Stimulated activated CD4-positive, alpha-beta T cell treated with anti-CD3 and anti-CD28 coated beads, Interleukin-4, amount 100 ng/mL, for 48 hours (primary cell): ENCODE results near the gene PDK2.

Experiments used
- DNase-seq, 2 donors: peaks; one replicate each; pipeline ENCODE4 v3.0.0-alpha.2; 2020; ENCODE audit warnings: low read depth in 2 of 2

Gene PDK2

DNA sequence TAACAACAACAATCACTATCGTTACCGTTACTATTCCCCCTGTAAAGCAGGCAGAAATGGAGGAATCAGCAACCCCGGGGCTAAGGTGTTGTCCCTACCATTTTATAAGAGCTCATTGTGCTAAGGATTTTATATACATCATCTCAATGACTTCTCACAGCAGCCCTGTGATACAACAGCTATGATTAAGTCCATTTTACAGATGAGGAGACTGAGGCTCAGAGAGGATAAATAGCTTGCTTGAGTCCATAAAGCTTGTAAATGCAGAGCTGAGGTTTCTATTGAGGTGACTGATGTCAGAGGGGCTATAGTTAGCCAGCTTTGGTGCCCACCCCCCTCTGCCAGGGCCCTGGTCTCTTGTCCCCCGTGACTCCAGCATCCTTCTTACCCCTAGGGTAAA is 16.7 kb upstream of the PDK2 start:
- DNase-seq, result no peak

DNA sequence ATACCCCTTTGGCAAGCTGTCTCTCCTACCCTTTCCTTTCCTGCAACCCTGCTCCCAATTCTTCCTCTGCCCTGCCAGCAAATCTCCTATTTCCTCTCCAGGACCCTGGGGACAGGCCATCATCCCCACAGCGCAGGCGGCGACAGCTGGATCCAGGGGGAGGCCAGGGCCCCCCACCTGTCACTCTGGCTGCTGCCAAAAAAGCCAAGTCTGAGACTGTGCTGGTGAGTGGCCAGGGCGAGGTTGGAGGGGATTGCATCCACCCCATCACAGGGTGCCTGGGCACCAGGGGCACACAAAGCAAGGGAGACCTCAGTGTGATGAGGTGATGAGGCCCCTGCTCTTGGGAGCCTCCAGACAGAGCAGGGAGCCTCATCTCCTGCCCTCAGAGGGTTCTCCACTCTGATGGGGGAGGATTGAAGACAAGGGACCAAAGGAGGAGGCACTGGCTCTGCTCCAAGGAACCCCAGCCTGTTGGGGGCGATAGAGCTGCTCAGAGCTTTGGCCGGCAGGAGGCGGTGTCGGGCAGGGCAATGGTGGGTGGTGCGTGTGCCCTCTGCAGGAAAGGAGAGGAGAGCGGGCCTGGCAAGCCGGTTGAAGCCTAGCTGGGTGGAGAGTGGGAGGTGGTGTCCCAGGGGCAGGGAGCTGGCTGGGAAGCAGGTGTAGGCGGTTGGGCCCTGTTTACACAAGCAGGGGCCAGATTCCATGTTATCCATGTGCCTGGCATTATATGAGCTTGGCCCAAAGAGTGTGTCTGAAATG is 15.6 kb upstream of the PDK2 start:
- DNase-seq, result no peak

DNA sequence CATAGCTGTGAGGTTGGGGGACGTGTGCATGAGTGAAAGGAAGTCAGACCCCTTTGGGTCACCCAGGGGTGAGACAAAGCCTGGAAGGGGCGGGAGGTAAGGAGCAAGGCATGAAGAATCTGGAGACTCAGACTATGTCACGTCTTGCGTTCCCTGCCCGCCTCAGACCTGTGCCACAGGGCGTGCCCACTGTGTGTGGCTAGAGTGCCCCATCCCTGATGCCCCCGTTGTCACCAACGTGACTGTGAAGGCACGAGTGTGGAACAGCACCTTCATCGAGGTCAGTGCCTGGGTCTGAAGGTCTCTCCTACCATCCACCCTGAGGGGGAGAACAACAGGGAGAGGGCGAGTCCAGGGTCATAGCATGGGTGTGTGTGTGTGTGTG is 15.1 kb upstream of the PDK2 start:
- DNase-seq, result no peak

DNA sequence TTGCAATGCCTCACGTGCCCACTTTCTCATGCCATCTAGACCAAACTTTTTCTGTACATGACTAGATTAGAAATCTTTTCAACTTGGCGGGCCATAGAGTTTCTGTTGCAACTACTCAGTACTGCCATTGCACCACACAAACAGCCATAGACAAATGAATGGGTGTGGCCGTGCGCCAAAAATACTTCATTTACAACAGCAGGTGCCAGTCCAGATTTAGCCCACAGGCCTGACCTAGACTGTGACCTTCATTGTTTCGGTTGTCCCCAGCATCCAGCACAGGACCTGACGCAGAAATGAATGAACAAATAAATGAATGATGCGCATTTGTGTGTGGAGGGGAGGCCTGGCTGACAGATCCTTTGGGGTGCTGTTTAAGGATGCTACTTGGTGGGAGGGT is 14.3 kb upstream of the PDK2 start:
- no peak for DNase-seq

DNA sequence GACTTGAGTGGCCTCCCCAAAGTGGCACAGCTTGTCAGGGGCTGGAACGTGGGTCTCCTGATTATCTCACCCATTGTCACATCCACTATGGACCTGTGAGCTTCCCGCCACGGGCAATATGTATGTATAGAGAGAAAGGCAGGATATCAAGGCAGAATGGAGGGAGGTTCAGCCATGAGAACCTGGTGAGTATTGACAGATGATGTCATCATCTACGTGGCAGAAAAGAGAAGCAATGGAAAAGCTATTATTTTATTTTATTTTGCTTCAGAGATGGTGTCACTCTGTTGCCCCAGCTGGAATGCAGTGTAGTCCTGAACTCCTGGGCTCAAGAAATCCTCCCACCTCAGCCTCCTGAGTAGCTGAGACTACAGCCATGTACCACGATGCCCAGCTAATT is 13.4 kb upstream of the PDK2 start:
- DNase-seq, result no peak

DNA sequence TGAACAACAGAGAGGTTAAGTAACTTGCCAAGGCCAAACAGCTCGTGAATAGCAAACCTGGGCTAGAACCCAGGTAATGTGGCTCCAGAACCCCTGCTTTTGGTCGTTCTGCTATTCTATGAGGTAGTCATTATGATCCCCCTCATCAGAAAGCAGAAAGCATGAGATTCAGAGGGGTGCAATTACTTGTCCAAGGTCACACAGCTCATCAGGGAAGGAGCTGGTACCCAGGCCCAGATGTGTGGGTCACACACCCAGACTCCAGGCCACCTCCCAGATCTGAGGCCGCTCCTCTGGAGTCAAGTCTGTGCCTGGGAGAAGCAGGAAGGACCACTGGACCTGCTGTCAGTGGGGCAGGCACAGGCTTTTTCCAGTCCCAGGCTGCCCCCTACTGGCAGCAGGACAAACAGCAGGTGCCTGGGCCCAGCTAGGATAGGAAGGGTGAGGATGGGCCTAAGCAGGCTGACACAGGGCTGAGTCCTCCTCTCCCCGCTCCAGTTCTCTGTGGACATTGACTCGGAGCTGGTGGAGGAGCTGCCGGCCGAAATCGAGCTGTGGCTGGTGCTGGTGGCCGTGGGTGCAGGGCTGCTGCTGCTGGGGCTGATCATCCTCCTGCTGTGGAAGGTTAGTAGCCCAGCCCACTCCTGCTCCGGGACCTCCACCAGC is 7.8 kb upstream of the PDK2 start:
- DNase-seq, result peak; percentile 68 to 75

DNA sequence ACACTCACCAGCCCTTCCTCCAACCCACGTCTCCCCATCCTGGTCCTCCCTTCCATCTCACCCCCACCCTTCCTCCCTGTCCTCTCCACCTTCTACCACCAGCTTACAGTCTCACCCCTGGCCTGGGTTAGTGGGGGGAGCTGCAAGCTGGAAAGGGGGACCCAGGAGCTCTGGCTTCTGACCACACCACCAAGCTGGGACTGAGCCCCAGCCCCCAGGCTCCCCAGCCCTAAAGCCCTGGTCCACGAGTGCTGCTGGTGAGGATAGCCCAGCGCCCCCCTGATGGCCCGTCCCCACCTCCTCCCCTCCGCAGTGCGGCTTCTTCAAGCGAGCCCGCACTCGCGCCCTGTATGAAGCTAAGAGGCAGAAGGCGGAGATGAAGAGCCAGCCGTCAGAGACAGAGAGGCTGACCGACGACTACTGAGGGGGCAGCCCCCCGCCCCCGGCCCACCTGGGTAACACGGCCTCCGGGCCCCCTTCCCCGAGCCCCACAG is 7.2 kb upstream of the PDK2 start:
- no peak for DNase-seq

DNA sequence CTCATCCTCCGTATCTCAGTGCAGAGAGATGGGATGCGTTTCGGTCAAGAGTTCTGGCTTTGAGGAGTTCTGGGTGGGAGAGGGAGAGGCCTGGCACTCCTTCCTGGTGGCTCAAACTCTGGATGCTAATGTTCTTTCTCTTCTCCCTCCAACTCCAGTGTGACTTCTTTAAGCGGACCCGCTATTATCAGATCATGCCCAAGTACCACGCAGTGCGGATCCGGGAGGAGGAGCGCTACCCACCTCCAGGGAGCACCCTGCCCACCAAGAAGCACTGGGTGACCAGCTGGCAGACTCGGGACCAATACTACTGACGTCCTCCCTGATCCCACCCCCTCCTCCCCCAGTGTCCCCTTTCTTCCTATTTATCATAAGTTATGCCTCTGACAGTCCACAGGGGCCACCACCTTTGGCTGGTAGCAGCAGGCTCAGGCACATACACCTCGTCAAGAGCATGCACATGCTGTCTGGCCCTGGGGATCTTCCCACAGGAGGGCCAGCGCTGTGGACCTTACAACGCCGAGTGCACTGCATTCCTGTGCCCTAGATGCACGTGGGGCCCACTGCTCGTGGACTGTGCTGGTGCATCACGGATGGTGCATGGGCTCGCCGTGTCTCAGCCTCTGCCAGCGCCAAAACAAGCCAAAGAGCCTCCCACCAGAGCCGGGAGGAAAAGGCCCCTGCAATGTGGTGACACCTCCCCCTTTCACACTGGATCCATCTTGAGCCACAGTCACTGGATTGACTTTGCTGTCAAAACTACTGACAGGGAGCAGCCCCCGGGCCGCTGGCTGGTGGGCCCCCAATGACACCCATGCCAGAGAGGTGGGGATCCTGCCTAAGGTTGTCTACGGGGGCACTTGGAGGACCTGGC is 6.0 kb upstream of the PDK2 start:
- no peak for DNase-seq

DNA sequence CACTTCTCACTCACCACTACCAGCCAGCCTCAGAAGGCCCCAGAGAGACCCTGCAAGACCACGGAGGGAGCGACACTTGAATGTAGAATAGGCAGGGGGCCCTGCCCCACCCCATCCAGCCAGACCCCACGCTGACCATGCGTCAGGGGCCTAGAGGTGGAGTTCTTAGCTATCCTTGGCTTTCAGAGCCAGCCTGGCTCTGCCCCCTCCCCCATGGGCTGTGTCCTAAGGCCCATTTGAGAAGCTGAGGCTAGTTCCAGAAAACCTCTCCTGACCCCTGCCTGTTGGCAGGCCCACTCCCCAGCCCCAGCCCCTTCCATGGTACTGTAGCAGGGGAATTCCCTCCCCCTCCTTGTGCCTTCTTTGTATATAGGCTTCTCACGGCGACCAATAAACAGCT is 5.1 kb upstream of the PDK2 start:
- DNase-seq, result no peak

DNA sequence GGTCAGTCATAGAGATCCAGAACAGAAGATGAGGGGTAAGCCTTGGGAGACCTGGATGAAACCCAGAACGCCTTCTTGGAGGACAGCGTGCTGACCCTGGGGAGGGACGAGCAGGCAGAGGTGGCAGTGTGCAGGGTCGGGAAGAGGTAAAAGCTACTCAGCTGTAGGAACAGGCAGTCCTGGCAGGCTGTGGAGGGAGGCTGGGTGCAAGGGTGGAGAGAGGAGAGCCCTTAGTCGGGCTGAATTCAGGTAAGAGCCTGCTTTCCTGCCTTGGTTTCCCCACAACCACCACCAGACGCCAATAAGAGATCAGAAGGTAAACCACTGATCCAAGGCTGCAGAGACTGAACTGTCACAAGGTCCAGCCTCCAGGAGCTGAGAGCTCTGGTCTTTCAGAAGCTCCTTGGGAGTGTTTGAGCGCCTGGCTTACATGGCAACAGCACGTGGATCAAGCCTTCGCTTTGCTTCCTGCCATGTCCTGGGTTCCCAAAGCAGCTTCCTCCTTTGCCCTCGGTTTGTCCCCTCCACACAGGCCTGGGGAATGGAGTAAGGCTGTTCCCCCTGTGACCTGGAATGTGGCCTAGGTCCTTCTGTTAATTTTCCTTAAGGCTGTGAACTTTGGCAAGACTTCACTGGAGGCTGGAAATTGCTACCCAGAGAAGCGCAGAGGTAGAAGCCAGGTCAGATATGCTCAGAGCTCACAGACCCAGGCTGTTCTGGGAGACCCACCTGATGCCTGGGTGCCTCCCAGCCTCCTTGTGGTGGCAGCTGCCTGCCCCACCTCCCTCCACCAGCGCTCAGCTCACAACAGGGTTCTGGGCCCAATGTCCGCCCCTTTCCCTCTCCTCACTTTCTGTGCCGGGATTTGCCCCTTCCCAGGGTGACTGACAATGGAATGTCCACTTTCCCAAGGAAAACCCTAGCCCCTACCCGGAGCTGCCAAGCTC is 3.9 kb upstream of the PDK2 start:
- no peak for DNase-seq

DNA sequence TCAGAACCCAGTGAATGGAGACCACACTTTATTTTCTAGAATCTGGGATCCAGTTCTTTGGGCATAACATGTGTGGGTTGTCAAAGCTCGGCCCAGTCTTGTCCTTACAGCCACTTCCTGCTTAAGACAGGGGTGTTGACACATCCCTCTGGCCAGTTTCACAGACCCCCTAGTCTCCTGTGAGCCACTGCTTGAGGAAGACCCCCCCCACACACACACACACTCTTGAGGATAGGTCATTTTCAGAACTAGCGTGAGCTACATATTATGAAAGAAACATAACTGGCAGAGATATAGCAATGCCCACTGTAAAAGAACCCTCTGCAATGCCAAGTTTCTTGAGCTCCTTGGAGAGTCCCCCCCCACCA is 3.2 kb upstream of the PDK2 start:
- DNase-seq, result no peak

DNA sequence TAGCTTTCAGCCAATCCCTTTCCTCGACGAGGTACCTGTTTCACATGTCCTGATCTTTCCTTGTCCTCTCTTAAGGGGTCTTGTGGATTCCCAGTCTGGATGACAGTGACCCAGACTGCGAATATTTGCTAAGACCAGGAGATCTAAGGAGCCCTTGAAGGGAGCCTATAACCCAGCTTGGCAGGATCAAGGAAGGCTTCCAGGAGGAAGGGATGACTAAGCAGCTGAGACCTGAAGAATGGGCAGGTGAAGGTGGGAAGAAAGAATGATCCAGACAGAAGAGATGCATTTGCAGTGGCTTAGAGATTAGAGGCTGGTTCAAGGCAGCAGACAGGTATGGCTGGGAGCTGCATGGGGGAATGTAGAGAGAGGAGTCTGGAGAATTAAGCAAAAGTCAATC is 1.9 kb upstream of the PDK2 start:
- DNase-seq, result no peak

DNA sequence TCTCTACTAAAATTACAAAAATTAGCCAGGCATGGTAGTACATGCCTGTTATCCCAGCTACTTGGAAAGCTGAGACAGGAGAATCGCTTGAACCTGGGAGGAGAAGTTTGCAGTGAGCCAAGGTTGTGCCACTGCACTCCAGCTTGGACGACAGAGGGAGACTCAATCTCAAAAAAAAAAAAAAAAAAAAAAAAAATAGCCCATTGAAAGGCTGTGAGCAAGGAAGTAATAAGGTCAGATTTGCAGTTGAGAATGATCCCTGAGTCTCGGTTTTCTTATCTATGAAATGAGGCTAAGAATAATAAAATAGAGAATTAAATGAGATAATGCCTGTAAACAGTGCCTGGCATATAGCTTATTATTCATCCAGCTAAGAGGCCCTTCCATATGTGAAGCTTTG is 1.3 kb upstream of the PDK2 start:
- DNase-seq, result no peak

DNA sequence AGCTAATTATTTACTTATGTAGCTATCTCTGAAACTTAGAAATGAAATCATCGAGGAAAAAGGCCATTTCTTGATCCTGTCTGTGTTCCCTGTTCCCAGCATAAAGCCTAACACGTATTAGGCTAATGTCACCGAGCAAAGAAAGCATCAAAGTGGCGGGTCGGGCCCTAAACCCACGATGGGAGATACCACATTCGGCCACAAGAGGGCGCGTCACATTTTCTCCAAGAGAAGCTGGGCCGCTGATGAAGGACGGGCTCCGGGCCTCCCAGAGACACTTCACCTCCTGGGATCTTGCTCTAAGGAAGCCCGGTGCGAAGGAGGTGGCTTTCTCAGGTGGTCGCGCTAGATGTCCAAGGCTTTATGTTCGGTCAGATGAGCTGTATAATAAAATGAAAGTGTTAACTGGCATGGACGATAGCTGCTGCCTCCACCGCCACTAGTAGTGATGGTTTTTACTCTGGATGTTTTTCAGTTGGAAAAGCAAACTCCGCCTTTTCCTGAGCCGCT is 853 bp upstream of the PDK2 start:
- peak; percentile 86 to 95 for DNase-seq

DNA sequence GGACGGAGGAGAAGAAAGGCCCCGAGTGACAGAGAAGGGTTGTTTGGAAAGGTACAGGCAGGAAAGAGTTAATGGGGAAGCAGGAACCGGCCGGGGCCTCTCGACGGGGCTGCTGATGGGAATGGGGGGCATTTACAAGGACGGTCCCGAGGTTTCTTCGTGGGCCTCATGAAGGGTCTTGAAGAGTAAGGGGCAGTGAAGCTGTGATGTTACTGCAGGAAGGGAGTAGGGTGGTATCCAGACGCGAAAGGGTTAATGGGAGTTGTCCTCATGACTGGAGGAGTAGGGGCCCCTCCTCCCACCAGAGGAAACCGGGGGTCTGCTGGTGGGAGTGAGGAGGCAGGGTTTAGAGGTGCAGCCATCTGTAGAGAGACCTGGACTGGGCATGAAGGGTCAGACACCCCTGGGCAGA is 481 bp downstream of the PDK2 start:
- no peak for DNase-seq

DNA sequence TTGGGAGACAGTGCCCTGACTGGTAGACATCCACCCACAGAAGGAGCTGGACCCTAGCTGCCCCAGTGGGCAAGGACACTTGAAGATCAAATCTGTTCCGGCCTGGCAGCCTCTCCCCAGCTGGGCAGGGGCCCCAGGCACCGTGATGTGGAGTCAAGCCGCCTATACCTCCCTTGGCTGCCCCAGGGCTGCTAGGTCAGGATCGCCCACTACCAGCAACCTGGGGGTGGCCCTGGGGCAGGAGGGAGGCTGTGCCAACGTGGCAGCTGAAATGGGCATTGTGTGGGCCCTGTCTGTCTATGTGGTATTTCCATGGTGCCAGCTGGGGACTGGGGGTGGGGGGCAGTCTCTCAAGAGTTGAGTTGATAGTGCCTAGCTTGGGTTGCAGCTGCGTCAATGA is 941 bp downstream of the PDK2 start:
- DNase-seq, result no peak

DNA sequence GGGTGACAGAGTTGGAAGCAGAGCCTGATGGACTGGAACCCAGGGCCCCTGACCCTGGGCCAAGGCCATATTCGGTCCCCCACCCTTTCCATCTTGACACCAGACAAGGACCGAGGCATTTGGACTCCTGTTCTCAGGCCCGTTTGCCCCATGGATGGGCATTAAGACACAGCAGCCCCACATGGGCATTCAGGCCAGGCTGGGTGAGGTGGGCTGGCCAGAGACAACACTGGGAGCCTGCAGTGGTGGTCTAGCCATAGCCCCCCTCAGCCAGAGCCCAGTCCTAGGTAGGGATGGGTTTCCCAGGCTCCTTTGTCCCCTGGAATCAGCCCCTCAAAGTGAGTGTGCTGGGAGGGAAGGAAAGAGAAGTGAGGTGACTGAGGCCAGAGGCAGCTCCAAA is 1.6 kb downstream of the PDK2 start:
- DNase-seq, result no peak

DNA sequence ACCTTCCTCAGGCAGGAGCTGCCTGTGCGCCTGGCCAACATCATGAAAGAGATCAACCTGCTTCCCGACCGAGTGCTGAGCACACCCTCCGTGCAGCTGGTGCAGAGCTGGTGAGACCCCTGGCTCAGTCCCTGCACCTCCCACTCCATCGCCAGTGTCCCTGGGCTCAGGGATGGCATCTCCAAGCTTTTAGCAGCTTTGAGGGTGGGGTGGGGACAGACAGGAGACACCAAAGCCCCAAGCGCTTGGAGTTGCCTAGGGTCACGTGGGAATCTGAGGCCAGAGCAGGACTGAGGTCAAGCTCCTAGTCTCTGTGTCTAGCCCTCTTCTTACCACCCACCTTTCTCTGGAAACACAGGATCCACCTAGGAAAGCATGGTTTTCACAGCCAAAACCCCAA is 2.3 kb downstream of the PDK2 start:
- no peak for DNase-seq

DNA sequence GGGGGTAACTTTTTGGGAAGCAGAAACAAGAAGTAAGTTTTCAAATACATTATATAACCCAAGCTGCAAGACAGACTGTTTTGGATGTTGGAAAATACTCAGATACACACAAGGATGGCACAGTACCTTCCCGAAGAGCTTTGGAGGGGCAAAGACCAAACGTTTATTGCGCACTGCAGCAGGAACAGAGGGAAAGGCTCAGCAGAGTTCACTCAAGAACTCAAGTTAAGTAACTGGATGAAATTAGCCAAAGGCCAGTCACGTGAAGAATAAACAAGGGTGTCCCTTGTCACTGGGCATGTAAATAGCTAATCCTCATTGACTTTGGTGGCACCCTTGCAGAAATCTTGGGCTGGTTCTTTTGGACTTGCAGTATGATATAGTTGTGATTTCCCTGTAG is 2.8 kb downstream of the PDK2 start:
- DNase-seq, result no peak

DNA sequence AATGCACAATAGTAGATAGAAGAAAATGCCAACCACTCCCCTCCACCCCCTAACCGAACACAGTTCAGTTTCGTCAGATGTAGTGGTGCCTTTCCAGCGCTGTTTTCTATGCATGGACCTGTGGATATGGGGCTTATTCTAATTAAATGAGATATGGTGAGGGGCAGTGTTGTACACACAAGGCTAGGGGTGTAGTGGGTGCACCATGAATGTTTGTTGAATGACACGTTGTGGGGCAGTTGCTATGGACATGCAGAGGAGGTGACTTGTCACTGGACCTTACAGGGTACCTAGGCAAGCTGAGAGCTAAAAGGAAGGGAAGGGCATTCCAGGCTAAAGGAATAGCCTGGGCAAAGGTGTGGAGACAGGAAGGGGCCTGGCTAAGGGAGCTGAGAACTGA is 3.4 kb downstream of the PDK2 start:
- DNase-seq, result no peak

DNA sequence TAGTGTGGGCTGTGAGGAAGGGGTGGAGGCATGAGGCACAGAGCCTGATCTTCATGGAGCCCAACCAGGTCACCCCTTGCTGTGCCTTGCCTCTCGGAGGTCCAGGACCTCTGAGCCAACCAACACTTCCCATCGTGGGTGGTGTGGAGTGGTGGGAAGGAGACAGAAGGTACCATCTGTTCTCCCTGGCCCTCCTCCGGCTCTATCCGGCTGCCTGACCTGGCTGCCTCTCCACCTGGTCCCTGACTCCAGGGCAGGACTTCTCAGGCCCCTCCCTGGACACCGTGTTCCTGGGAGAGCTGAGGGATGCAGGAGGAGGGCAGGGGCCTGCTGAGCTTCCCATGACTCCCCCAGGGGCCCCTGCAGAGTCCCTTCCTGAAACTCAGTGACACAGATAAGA is 3.9 kb downstream of the PDK2 start:
- DNase-seq, result no peak
